H9 (cell line): ENCODE results near the gene EBLN2. TPM values are rescaled to one million over a fixed set of nuclear protein-coding genes. Genes with fewer than 3 reads are reported as not detected.

Experiments
- DNase-seq: peaks from one replicate; pipeline ENCODE4 v3.0.0-alpha.2; 2017
- H2AFZ ChIP-seq: one replicate; pipeline ENCODE4 v1.6.1; 2013; ENCODE audit warnings: mild to moderate bottlenecking, low read length, control low read depth, moderate library complexity
- H2AK5ac ChIP-seq: 2 replicates; pipeline ENCODE4 v1.6.1; 2013; ENCODE audit warnings: low read length, control low read depth, mixed read lengths; ENCODE audit not compliant: insufficient read length
- H2BK120ac ChIP-seq: one replicate; pipeline ENCODE4 v1.6.1; 2013; ENCODE audit warnings: low read depth, mild to moderate bottlenecking, low read length, control low read depth, inconsistent platforms; ENCODE audit not compliant: poor library complexity, severe bottlenecking
- H2BK12ac ChIP-seq: 2 replicates; pipeline ENCODE4 v1.6.1; 2013; ENCODE audit warnings: low read length, control low read depth, mixed read lengths, low read depth; ENCODE audit not compliant: insufficient read length
- H2BK15ac ChIP-seq: 2 replicates; pipeline ENCODE4 v1.6.1; 2013; ENCODE audit warnings: low read depth, low read length, control low read depth
- H2BK20ac ChIP-seq: one replicate; pipeline ENCODE4 v1.6.1; 2013; ENCODE audit warnings: low read depth, mild to moderate bottlenecking, low read length, control low read depth, inconsistent platforms; ENCODE audit not compliant: poor library complexity, severe bottlenecking
- H2BK5ac ChIP-seq: 2 replicates; pipeline ENCODE4 v1.6.1; 2013; ENCODE audit warnings: low read length, control low read depth, mixed read lengths; ENCODE audit not compliant: insufficient read length
- H3K14ac ChIP-seq: 2 replicates; pipeline ENCODE4 v1.6.1; 2013; ENCODE audit warnings: low read length, control low read depth; ENCODE audit not compliant: insufficient read depth
- H3K18ac ChIP-seq: 2 replicates; pipeline ENCODE4 v1.6.1; 2013; ENCODE audit warnings: low read depth, mild to moderate bottlenecking, mixed read lengths, low read length, control low read depth; ENCODE audit not compliant: insufficient read length
- H3K23ac ChIP-seq: 2 replicates; pipeline ENCODE4 v1.6.1; 2013; ENCODE audit warnings: low read length, control low read depth, mixed read lengths, low read depth; ENCODE audit not compliant: insufficient read length
- H3K23me2 ChIP-seq: 2 replicates; pipeline ENCODE4 v1.6.1; 2013; ENCODE audit warnings: low read depth, mild to moderate bottlenecking, mixed read lengths, low read length, control low read depth; ENCODE audit not compliant: insufficient read length, poor library complexity, severe bottlenecking
- H3K27ac ChIP-seq: 2 replicates; pipeline ENCODE4 v1.5.1; 2013; ENCODE audit warnings: low read length, control low read depth, mixed read lengths, low read depth; ENCODE audit not compliant: insufficient read length
- H3K27me3 ChIP-seq: 2 replicates; pipeline ENCODE4 v1.6.1; 2013; ENCODE audit warnings: low read length, control low read depth, inconsistent platforms; ENCODE audit not compliant: insufficient read depth
- H3K4ac ChIP-seq: 2 replicates; pipeline ENCODE4 v1.6.1; 2013; ENCODE audit warnings: low read depth, mild to moderate bottlenecking, control low read depth, inconsistent platforms, low read length, moderate library complexity
- H3K4me1 ChIP-seq: 2 replicates; pipeline ENCODE4 v1.6.1; 2013; ENCODE audit warnings: low read length, control low read depth, inconsistent platforms; ENCODE audit not compliant: insufficient read depth
- H3K4me2 ChIP-seq: 2 replicates; pipeline ENCODE4 v1.6.1; 2013; ENCODE audit warnings: low read length, control low read depth, mixed read lengths; ENCODE audit not compliant: insufficient read length, insufficient read depth
- H3K56ac ChIP-seq: 2 replicates; pipeline ENCODE4 v1.6.1; 2013; ENCODE audit warnings: low read depth, mild to moderate bottlenecking, mixed read lengths, low read length, control low read depth; ENCODE audit not compliant: insufficient read length
- H3K79me1 ChIP-seq: 2 replicates; pipeline ENCODE4 v1.6.1; 2013; ENCODE audit warnings: low read depth, mild to moderate bottlenecking, moderate library complexity, low read length, control low read depth, inconsistent platforms; ENCODE audit not compliant: insufficient read depth, poor library complexity, severe bottlenecking
- H3K79me2 ChIP-seq: 2 replicates; pipeline ENCODE4 v1.6.1; 2013; ENCODE audit warnings: low read length, control low read depth, inconsistent platforms; ENCODE audit not compliant: insufficient read depth
- H3K9ac ChIP-seq: 2 replicates; pipeline ENCODE4 v1.6.1; 2013; ENCODE audit warnings: low read length, control low read depth, mixed read lengths; ENCODE audit not compliant: insufficient read length; ENCODE audit errors: extremely low read depth
- H3K9me3 ChIP-seq: one replicate; pipeline ENCODE4 v1.6.1; 2013; ENCODE audit warnings: low read depth, low read length, inconsistent platforms; ENCODE audit not compliant: control insufficient read depth
- H3T11ph ChIP-seq: one replicate; pipeline ENCODE4 v1.6.1; 2013; ENCODE audit warnings: mild to moderate bottlenecking, low read length, control low read depth, inconsistent platforms
- H4K20me1 ChIP-seq: one replicate; pipeline ENCODE4 v1.6.1; 2013; ENCODE audit not compliant: control insufficient read depth, insufficient read length, insufficient read depth
- H4K5ac ChIP-seq: 2 replicates; pipeline ENCODE4 v1.6.1; 2013; ENCODE audit warnings: low read depth, mild to moderate bottlenecking, mixed read lengths, low read length, control low read depth; ENCODE audit not compliant: insufficient read length
- H4K8ac ChIP-seq: replicated peaks from 2 replicates; pipeline ENCODE4 v1.6.1; 2013; ENCODE audit warnings: low read length, control low read depth, mixed read lengths, low read depth; ENCODE audit not compliant: insufficient read length
- H4K91ac ChIP-seq: 2 replicates; pipeline ENCODE4 v1.6.1; 2013; ENCODE audit warnings: low read depth, mild to moderate bottlenecking, moderate library complexity, mixed read lengths, low read length, control low read depth; ENCODE audit not compliant: insufficient read length
- H3K27ac Mint-ChIP-seq, 3 experiments: 2 replicates in 2 of 3; 3 replicates in 1 of 3; pipeline ENCODE4 v1.8.0; 2020 to 2021; ENCODE audit warnings: mixed read lengths in 3 of 3, mild to moderate bottlenecking in 1 of 3, moderate library complexity in 1 of 3
- H3K27me3 Mint-ChIP-seq: 2 replicates; pipeline ENCODE4 v1.8.0; 2021; ENCODE audit warnings: low read depth, mild to moderate bottlenecking, moderate library complexity, mixed read lengths
- H3K36me3 Mint-ChIP-seq, 3 experiments: 2 replicates in 2 of 3; 3 replicates in 1 of 3; pipeline ENCODE4 v1.8.0; 2020 to 2021; ENCODE audit warnings: low read depth in 3 of 3, mixed read lengths in 3 of 3; ENCODE audit not compliant: insufficient read depth in 1 of 3
- H3K4me1 Mint-ChIP-seq, 2 experiments: 2 replicates each; pipeline ENCODE4 v1.8.0; 2020; ENCODE audit warnings: mixed read lengths in 2 of 2
- H3K4me3 Mint-ChIP-seq, 2 experiments: 2 replicates in 1 of 2; 3 replicates in 1 of 2; pipeline ENCODE4 v1.8.0; 2020 to 2021; ENCODE audit warnings: mild to moderate bottlenecking in 2 of 2, mixed read lengths in 2 of 2, moderate library complexity in 1 of 2
- H3K9me3 Mint-ChIP-seq, 2 experiments: 2 replicates in 1 of 2; 3 replicates in 1 of 2; pipeline ENCODE4 v1.8.0; 2020; ENCODE audit warnings: mild to moderate bottlenecking in 2 of 2, mixed read lengths in 2 of 2, moderate library complexity in 1 of 2
- CTCF ChIP-seq: fragments of 200-600 bp; sonication (generic); conservative IDR thresholded peaks from 3 replicates; pipeline ENCODE4 v1.8.0; 2021; ENCODE audit warnings: antibody characterized with exemption, mild to moderate bottlenecking
- WGBS: extraction: QIAGEN DNeasy Blood & Tissue Kit; methylation state at CpG from one replicate; pipeline ENCODE4 v1.1.7; 2013; ENCODE audit warnings: missing lambda C conversion rate, low lambda C conversion rate, mixed read lengths; ENCODE audit not compliant: insufficient read length; ENCODE audit errors: extremely low coverage; 5-methylcytosine and 5-hydroxymethylcytosine counted together
- total RNA-seq: library from RNA; stranded (reverse); gene quantifications from 2 replicates; pipeline ENCODE4 v1.2.1, GENCODE V29; 2021

Gene EBLN2
- total RNA-seq, 1 experiment from 2014 or later, result 6.1 TPM

- Mint-ChIP-seq H3K4me1 (peaks cover 6 to 12% of the 10 kb centered on the region in 2 experiments; a peak in 3 of 4 replicates), H3K36me3 (peaks cover 6 to 32% (median 29%) of the 10 kb centered on the region in 3 experiments), H3K9me3 (no peaks in the 10 kb centered on the region), H3K27ac (peak overlapping the region in 1 of 3 experiments; percentile 43; a peak in 1 of 7 replicates), H3K27me3 (no peaks in the 10 kb centered on the region), H3K4me3 (no peak overlapping the region)
- no peaks in the 10 kb centered on the region for H3K27me3 ChIP-seq
- H3K27ac ChIP-seq, result no peak overlapping the region
- H3T11ph ChIP-seq, result no peak overlapping the region
- no peak overlapping the region for H2AK5ac ChIP-seq
- no peaks in the 10 kb centered on the region for H3K9me3 ChIP-seq
- peaks cover 3% of the 10 kb centered on the region for H3K79me1 ChIP-seq
- no peak overlapping the region for H3K4ac ChIP-seq
- no peak overlapping the region for H2BK15ac ChIP-seq
- H3K79me2 ChIP-seq, result peaks cover 7% of the 10 kb centered on the region; the same call in 1 of the 2 replicates
- H3K14ac ChIP-seq, result no peak overlapping the region
- H4K20me1 ChIP-seq, result no peaks in the 10 kb centered on the region
- H3K4me1 ChIP-seq, result no peaks in the 10 kb centered on the region
- H2BK5ac ChIP-seq, result no peak overlapping the region
- no peak overlapping the region for H4K8ac ChIP-seq
- H2BK12ac ChIP-seq, result no peak overlapping the region
- no peak overlapping the region for H3K23ac ChIP-seq
- no peak for DNase-seq
- no peak overlapping the region for H3K56ac ChIP-seq
- no peak overlapping the region for H2BK120ac ChIP-seq
- no peak overlapping the region for H4K5ac ChIP-seq
- no peak overlapping the region for H2BK20ac ChIP-seq
- no CpG with 5 or more reads among the region's 2 CpGs for WGBS
- no peak for TF ChIP-seq CTCF
- no peak overlapping the region for H3K9ac ChIP-seq
- no peak overlapping the region for H4K91ac ChIP-seq
- no peak overlapping the region for H3K4me2 ChIP-seq
- H3K18ac ChIP-seq, result no peak overlapping the region
- no peaks in the 10 kb centered on the region for H3K23me2 ChIP-seq
- H2AFZ ChIP-seq, result no peak overlapping the region
Measured at GRCh38 chr3:73052857-73053256, 8.6 kb upstream of the EBLN2 start.
